HepG2 (cell line): ENCODE results near the gene RNPEPL1. TPM values are rescaled to one million over a fixed set of nuclear protein-coding genes. Genes with fewer than 3 reads are reported as not detected.

Source experiments
- ATAC-seq: fragments of 200-7000 bp; cut with Tn5 transposase; 3 replicates; pipeline ENCODE4 v1.9.1; 2020; ENCODE audit warnings: mild to moderate bottlenecking, moderate library complexity
- BruUV-seq: library from RNA; stranded (reverse); fragments of 400-500 nt; replicated peaks from 2 replicates; lab custom pipeline; 2021; lab: Mats Ljungman, UMichigan
- CTCF ChIA-PET: fragments of 300-600 bp; formaldehyde crosslinking; extraction: SDS; loops from one replicate; lab custom pipeline; 2021; ENCODE audit warnings: low total read pairs, inconsistent platforms, low intra/inter-chr PET ratio; lab: Yijun Ruan, JAX
- POLR2A ChIA-PET: fragments of 350-600 bp; sonication (Branson Sonifier 250); formaldehyde crosslinking; loops from one replicate; lab custom pipeline; 2020; ENCODE audit warnings: antibody characterized with exemption, inconsistent platforms; lab: Yijun Ruan, JAX
- DNase-seq: peaks from one replicate; pipeline ENCODE4 v3.0.0-alpha.2; 2015; ENCODE audit warnings: low spot score
- FAIRE-seq: peaks from 3 replicates; lab custom pipeline; 2011; peaks lifted over from hg19 to GRCh38; lab: Jason Lieb, UNC
- H2AFZ ChIP-seq: one replicate; pipeline ENCODE4 v1.6.1; 2011; ENCODE audit warnings: low read length, inconsistent platforms
- H3K27ac ChIP-seq: fragments of 300-600 bp; 3 replicates; pipeline ENCODE4 v1.8.0; 2011; ENCODE audit warnings: mixed run types, mild to moderate bottlenecking, mixed read lengths, low read length, inconsistent platforms; ENCODE audit not compliant: insufficient read depth; ENCODE audit errors: extremely low read length
- H3K27me3 ChIP-seq, 2 experiments: fragments of 200-600 bp in 1 of 2; 2 replicates in 1 of 2; 3 replicates in 1 of 2; pipeline versions ENCODE4 v1.6.0 to v1.8.0; 2011; ENCODE audit warnings: low read length in 2 of 2, mild to moderate bottlenecking in 2 of 2, moderate library complexity in 2 of 2, inconsistent platforms in 1 of 2; ENCODE audit not compliant: insufficient read depth in 2 of 2, control insufficient read depth in 1 of 2
- H3K36me3 ChIP-seq, 2 experiments: fragments of 200-600 bp in 1 of 2; replicated peaks in 1 of 2; 2 replicates in 1 of 2; 3 replicates in 1 of 2; pipeline versions ENCODE4 v1.5.1 to v1.8.0; 2011; ENCODE audit warnings: low read length in 2 of 2, inconsistent platforms in 1 of 2; ENCODE audit not compliant: insufficient read depth in 2 of 2, control insufficient read depth in 1 of 2
- H3K4me1 ChIP-seq: 2 replicates; pipeline ENCODE4 v1.5.1; 2012; ENCODE audit warnings: low read length, inconsistent platforms; ENCODE audit not compliant: insufficient read depth
- H3K4me2 ChIP-seq: 2 replicates; pipeline ENCODE4 v1.6.0; 2011; ENCODE audit warnings: low read depth, low read length, inconsistent platforms
- H3K4me3 ChIP-seq, 3 experiments: fragments of 200-600 bp in 1 of 3; sonication (generic), shearing (Covaris generic) in 1 of 3; replicated peaks in 1 of 3; 2 replicates each; pipeline ENCODE4 v1.5.1; 2011 to 2016; ENCODE audit warnings: low read length in 3 of 3, inconsistent platforms in 2 of 3, low read depth in 2 of 3, mild to moderate bottlenecking in 2 of 3, control low read depth in 1 of 3, mixed read lengths in 1 of 3; ENCODE audit not compliant: insufficient read depth in 1 of 3
- H3K79me2 ChIP-seq: one replicate; pipeline ENCODE4 v1.6.1; 2011; ENCODE audit warnings: low read length, inconsistent platforms; ENCODE audit not compliant: insufficient read depth
- H3K9ac ChIP-seq: 2 replicates; pipeline ENCODE4 v1.6.0; 2011; ENCODE audit warnings: mild to moderate bottlenecking, low read depth, low read length, inconsistent platforms; ENCODE audit not compliant: insufficient read depth
- H3K9me3 ChIP-seq: 2 replicates; pipeline ENCODE4 v1.5.1; 2012; ENCODE audit warnings: mild to moderate bottlenecking, low read length
- H4K20me1 ChIP-seq: 2 replicates; pipeline ENCODE4 v1.6.0; 2011; ENCODE audit warnings: inconsistent platforms, mild to moderate bottlenecking, low read length, moderate library complexity; ENCODE audit not compliant: insufficient read depth
- AGO2 ChIP-seq: fragments of 200-400 bp; formaldehyde crosslinking; optimal IDR thresholded peaks from 2 replicates; pipeline ENCODE3; 2017; ENCODE audit warnings: mild to moderate bottlenecking, low read depth, low read length, moderate library complexity
- ATF7 ChIP-seq, 2 experiments: fragments of 450-650 bp in 1 of 2; sonication (generic) in 1 of 2; formaldehyde crosslinking in 1 of 2; IDR thresholded peaks; 2 replicates each; pipeline versions ENCODE4 v1.4.0 to v1.6.1; 2016 to 2020; ENCODE audit warnings: antibody characterized with exemption in 1 of 2, mild to moderate bottlenecking in 1 of 2, missing genetic modification reagents in 1 of 2
- GPN1 ChIP-seq: sonication (generic); formaldehyde crosslinking; IDR thresholded peaks from 2 replicates; pipeline ENCODE4 v1.5.1; 2020; ENCODE audit warnings: missing genetic modification reagents, borderline replicate concordance
- KAT8 ChIP-seq: IDR thresholded peaks from 2 replicates; pipeline ENCODE4 v1.6.1; 2016; ENCODE audit warnings: missing genetic modification reagents, missing compliant biosample characterization
- SAP130 ChIP-seq: IDR thresholded peaks from 2 replicates; pipeline ENCODE4 v1.6.1; 2016; ENCODE audit warnings: low read depth
- SNAPC4 ChIP-seq: sonication (generic); formaldehyde crosslinking; IDR thresholded peaks from 2 replicates; pipeline ENCODE4 v1.4.0; 2020; ENCODE audit warnings: mild to moderate bottlenecking, missing genetic modification reagents
- TEAD2 ChIP-seq: sonication (generic); formaldehyde crosslinking; IDR thresholded peaks from 2 replicates; pipeline ENCODE4 v1.9.0; 2021; ENCODE audit warnings: missing genetic modification reagents
- ZNF20 ChIP-seq: sonication (generic); formaldehyde crosslinking; IDR thresholded peaks from 2 replicates; pipeline ENCODE4 v1.4.0; 2020; ENCODE audit warnings: mild to moderate bottlenecking, moderate library complexity, missing genetic modification reagents
- ZNF709 ChIP-seq: sonication (generic); formaldehyde crosslinking; IDR thresholded peaks from 2 replicates; pipeline ENCODE4 v1.5.0; 2020; ENCODE audit warnings: mild to moderate bottlenecking, missing genetic modification reagents
- WGBS: methylation state at CpG from one replicate; pipeline ENCODE4 v1.1.6; 2017; ENCODE audit warnings: low lambda C conversion rate; 5-methylcytosine and 5-hydroxymethylcytosine counted together
- in situ Hi-C: cut with HindIII; loops from 2 replicates; pipeline ENCODE4 v1.10.0; 2017; ENCODE audit warnings: low pct_unique_long_range_greater_than_20kb; ENCODE audit not compliant: extremely low pct_ligation_motif_present
- intact Hi-C: fragments of 100-400 bp; cut with micrococcal nuclease; formaldehyde crosslinking; loops from one replicate; pipeline ENCODE4 v1.10.0; 2022; ENCODE audit not compliant: unreplicated experiment
- polyA plus RNA-seq, 8 experiments: library from polyadenylated mRNA; depleted of rRNA in 3 of 8; stranded (reverse) in 7 of 8; unstranded in 1 of 8; fragments of >200 nt; fragmentation: Illumina TruSeq in 4 of 8; extraction: Trizol in 4 of 8; gene quantifications; 2 replicates each; pipeline versions ENCODE4 v1.2.1 to v1.2.3, GENCODE V29; 2011 to 2016; ENCODE audit warnings: low read depth in 4 of 8, missing spikeins in 1 of 8, mixed read lengths in 1 of 8; ENCODE audit not compliant: insufficient read depth in 1 of 8
- total RNA-seq, 5 experiments: library from RNA; depleted of rRNA; stranded (reverse); fragments of >200 nt; fragmentation: Illumina TruSeq; extraction: Trizol; gene quantifications; 2 replicates each; pipeline ENCODE4 v1.2.3, GENCODE V29; 2016; ENCODE audit warnings: low read depth in 1 of 5
- TF ChIP-seq, protein P1 (sequence below): sonication (generic); formaldehyde crosslinking; conservative IDR thresholded peaks from 2 replicates; pipeline ENCODE4 v1.8.0; 2022; ENCODE audit warnings: low read depth, missing genetic modification reagents

Gene RNPEPL1
- total and polyA plus RNA-seq, 2 of the 13 experiments (the other 11 are each of a cell fraction or from before 2014, with no cell fraction given), result 13.0 to 18.0 TPM

GRCh38 chr2:240528406-240529040, 39.8 kb upstream of the RNPEPL1 start:
- no peak overlapping the region for H3K4me3 ChIP-seq
- no peak overlapping the region for H3K9ac ChIP-seq
- ChIA-PET POLR2A (no interaction called here), CTCF (no interaction called here)
- H3K27me3 ChIP-seq, result no peaks in the 10 kb centered on the region
- no peak overlapping the region for H3K27ac ChIP-seq
- peaks cover 2% of the 10 kb centered on the region for H3K79me2 ChIP-seq
- DNase-seq (no peak), ATAC-seq (no peak; the same call in 2 of the 3 replicates), FAIRE-seq (no peak)
- no TSS peak for BruUV-seq
- TF ChIP-seq AGO2, result peak; percentile 48
- no peak for TF ChIP-seq KAT8
- intact Hi-C loops, result no loop called here
- in situ Hi-C loops, result loop anchor here (10.0 kb wide), 1 partner anchor 176 kb away; no protein-coding TSS in a partner anchor
- H4K20me1 ChIP-seq, result no peaks in the 10 kb centered on the region
- H3K4me1 ChIP-seq, result no peaks in the 10 kb centered on the region
- H2AFZ ChIP-seq, result no peak overlapping the region
- no peak overlapping the region for H3K4me2 ChIP-seq
- peaks cover 36% of the 10 kb centered on the region for H3K9me3 ChIP-seq
- H3K36me3 ChIP-seq, result peaks cover 26 to 56% of the 10 kb centered on the region in 2 experiments; a peak in 4 of 5 replicates
- 96% methylated on average over 13 of the region's 13 CpGs for WGBS

DNA sequence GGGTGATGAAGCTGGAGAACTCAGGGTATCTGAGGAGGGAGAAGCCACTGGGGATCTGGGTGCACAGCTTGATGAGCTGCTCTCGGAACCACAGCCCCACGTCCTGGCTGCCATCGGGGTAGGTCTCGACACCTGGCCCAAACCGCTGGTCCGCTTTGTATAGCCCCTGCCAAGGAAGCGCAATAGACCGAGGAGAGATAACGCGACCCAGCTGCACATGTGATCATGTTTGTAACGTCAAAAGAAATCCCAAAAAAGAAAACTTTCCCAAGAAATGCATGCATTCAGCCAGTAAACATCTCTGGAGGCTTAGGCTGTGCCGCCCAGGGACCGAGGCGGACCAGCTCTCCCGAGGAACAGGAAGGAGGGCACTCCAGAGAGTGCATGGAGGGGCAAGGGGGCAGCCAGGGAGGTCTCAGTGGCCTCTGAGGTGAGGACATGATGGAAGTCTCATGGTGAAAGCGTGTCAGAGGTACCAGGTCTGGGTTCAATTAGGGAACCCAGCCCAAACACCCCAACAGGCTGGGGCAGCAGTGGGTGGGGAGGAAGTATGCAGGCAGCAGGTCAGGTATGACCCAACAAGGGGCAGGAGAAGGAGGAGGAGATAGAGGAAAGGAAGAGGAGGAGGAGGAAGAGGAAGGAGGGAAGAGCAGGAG, 38.8 kb upstream of the RNPEPL1 start:
- WGBS, result 96% methylated on average over 16 of the region's 16 CpGs
- in situ Hi-C loops (loop anchor here (10.0 kb wide), 1 partner anchor 175 kb away; no protein-coding TSS in a partner anchor), intact Hi-C loops (no loop called here)
- no TSS peak for BruUV-seq
- no peak overlapping the region for H3K4me2 ChIP-seq
- H3K36me3 ChIP-seq, result peaks cover 20 to 48% of the 10 kb centered on the region in 2 experiments; a peak in 4 of 5 replicates
- no peaks in the 10 kb centered on the region for H3K27me3 ChIP-seq
- H3K9me3 ChIP-seq, result peaks cover 36% of the 10 kb centered on the region
- ChIA-PET CTCF (no interaction called here), POLR2A (no interaction called here)
- H3K79me2 ChIP-seq, result peaks cover 2% of the 10 kb centered on the region
- no peak overlapping the region for H3K27ac ChIP-seq
- no peak for DNase-seq
- no peaks in the 10 kb centered on the region for H3K4me1 ChIP-seq
- no peak for TF ChIP-seq ZNF709 (CRISPR knock-in tag)
- TF ChIP-seq SNAPC4, result no peak
- TF ChIP-seq, protein P1, sequence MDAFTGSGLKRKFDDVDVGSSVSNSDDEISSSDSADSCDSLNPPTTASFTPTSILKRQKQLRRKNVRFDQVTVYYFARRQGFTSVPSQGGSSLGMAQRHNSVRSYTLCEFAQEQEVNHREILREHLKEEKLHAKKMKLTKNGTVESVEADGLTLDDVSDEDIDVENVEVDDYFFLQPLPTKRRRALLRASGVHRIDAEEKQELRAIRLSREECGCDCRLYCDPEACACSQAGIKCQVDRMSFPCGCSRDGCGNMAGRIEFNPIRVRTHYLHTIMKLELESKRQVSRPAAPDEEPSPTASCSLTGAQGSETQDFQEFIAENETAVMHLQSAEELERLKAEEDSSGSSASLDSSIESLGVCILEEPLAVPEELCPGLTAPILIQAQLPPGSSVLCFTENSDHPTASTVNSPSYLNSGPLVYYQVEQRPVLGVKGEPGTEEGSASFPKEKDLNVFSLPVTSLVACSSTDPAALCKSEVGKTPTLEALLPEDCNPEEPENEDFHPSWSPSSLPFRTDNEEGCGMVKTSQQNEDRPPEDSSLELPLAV (CRISPR knock-in tag), result no peak
- TF ChIP-seq TEAD2, result no peak
- no peak for TF ChIP-seq ATF7 (IDR thresholded peaks at IDR 0.05)
- no peak for TF ChIP-seq ATF7 (CRISPR knock-in tag; IDR thresholded peaks at IDR 0.05)
- no peak for TF ChIP-seq ZNF20
- TF ChIP-seq GPN1 (CRISPR knock-in tag), result no peak
- no peak for TF ChIP-seq SAP130 (CRISPR knock-in tag)
- H4K20me1 ChIP-seq, result no peaks in the 10 kb centered on the region
- no peak; the same call in 2 of the 3 replicates for ATAC-seq
- no peak overlapping the region for H2AFZ ChIP-seq
- no peak overlapping the region for H3K4me3 ChIP-seq
- FAIRE-seq, result no peak
- no peak overlapping the region for H3K9ac ChIP-seq
